Fibroblast of lung (primary cell): ENCODE results near the gene ELMO1.

ENCODE experiments used
- EZH2 ChIP-seq: IDR thresholded peaks from 2 replicates; pipeline ENCODE4 v1.5.1; 2012; ENCODE audit warnings: low read length, control low read depth, mild to moderate bottlenecking; ENCODE audit errors: missing control alignments
- TF ChIP-seq, protein P1 (sequence below), 2 donors: IDR thresholded peaks in 1 of 2; conservative IDR thresholded peaks in 1 of 2; 1 replicate in 1 of 2; 2 replicates in 1 of 2; pipeline ENCODE4 v1.5.1; 2011 to 2012; ENCODE audit warnings: low read length in 2 of 2, control low read depth in 1 of 2, inconsistent platforms in 1 of 2, low read depth in 1 of 2, mild to moderate bottlenecking in 1 of 2

DNA sequence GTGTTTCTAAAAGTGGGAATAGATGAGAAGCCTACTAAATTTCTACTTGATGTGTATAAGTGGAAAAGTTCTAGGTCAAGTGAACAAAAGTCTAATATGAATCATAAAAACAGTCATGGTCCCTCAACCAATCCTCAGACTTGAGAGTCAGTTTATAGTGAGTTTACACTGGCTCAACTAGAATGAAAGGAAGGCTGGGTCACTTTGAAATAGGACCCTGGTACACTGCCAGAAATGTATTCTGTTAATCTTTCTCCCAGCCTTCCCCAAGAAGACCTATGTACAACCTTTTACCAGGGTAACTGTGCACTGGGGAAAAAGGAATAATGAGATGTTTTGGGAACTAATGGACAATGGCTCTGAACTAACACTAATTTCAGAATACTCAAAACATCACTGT, 17.3 kb downstream of the ELMO1 start:
- TF ChIP-seq, protein P1, sequence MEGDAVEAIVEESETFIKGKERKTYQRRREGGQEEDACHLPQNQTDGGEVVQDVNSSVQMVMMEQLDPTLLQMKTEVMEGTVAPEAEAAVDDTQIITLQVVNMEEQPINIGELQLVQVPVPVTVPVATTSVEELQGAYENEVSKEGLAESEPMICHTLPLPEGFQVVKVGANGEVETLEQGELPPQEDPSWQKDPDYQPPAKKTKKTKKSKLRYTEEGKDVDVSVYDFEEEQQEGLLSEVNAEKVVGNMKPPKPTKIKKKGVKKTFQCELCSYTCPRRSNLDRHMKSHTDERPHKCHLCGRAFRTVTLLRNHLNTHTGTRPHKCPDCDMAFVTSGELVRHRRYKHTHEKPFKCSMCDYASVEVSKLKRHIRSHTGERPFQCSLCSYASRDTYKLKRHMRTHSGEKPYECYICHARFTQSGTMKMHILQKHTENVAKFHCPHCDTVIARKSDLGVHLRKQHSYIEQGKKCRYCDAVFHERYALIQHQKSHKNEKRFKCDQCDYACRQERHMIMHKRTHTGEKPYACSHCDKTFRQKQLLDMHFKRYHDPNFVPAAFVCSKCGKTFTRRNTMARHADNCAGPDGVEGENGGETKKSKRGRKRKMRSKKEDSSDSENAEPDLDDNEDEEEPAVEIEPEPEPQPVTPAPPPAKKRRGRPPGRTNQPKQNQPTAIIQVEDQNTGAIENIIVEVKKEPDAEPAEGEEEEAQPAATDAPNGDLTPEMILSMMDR (conservative IDR thresholded peaks at IDR 0.05 in 1 of 2, IDR thresholded peaks at IDR 0.05 in 1 of 2; ENCODE audit: low read depth in 1 of 2, low read length in 2 of 2) = no peak
- no peak for TF ChIP-seq EZH2
